Muscle layer of colon (tissue), 2 donors: ENCODE results near the gene KIF4A.
A peak's percentile ranks its signal among the peaks of the same experiment; 100 is the strongest.

Experiments used
- H3K27ac ChIP-seq: one replicate; pipeline ENCODE4 v1.7.0; 2013; ENCODE audit warnings: low read depth, mild to moderate bottlenecking, low read length, moderate library complexity
- H3K27me3 ChIP-seq, 2 donors: one replicate each; pipeline ENCODE4 v1.7.0; 2013; ENCODE audit warnings: low read length in 2 of 2, mild to moderate bottlenecking in 2 of 2; ENCODE audit not compliant: insufficient read depth in 2 of 2, control insufficient read depth in 1 of 2
- H3K36me3 ChIP-seq: one replicate; pipeline ENCODE4 v1.7.0; 2013; ENCODE audit warnings: mild to moderate bottlenecking, low read length; ENCODE audit not compliant: insufficient read depth
- H3K4me1 ChIP-seq: one replicate; pipeline ENCODE4 v1.7.0; 2013; ENCODE audit warnings: mild to moderate bottlenecking, low read length; ENCODE audit not compliant: insufficient read depth
- H3K4me3 ChIP-seq, 2 donors: one replicate each; pipeline ENCODE4 v1.7.0; 2013; ENCODE audit warnings: low read length in 2 of 2, low read depth in 1 of 2, mild to moderate bottlenecking in 1 of 2, moderate library complexity in 1 of 2
- H3K9ac ChIP-seq: one replicate; pipeline ENCODE4 v1.7.0; 2013; ENCODE audit warnings: low read length
- H3K9me3 ChIP-seq: one replicate; pipeline ENCODE4 v1.7.0; 2013; ENCODE audit warnings: mild to moderate bottlenecking, low read length
- donor health status: abdominal sarcoma.
- donor health status: Adenocarcinoma of cecum.

Gene KIF4A

GRCh38 chrX:70432936-70433847 is 143.3 kb downstream of the KIF4A start:
- peak overlapping the region; percentile 49 to 78 for H3K4me3 ChIP-seq
- H3K27ac ChIP-seq = no peak overlapping the region
- H3K27me3 ChIP-seq = peaks cover 0 to 13% of the 10 kb centered on the region in 2 donors
- H3K36me3 ChIP-seq = no peaks in the 10 kb centered on the region
- H3K4me1 ChIP-seq = peaks cover 5% of the 10 kb centered on the region
- no peak overlapping the region for H3K9ac ChIP-seq
- H3K9me3 ChIP-seq = no peaks in the 10 kb centered on the region

GRCh38 chrX:70433848-70434351 is 144.0 kb downstream of the KIF4A start:
- Histone ChIP-seq H3K27ac (no peak overlapping the region), H3K9ac (peak overlapping the region; percentile 39)

GRCh38 chrX:70434352-70434866 is 144.5 kb downstream of the KIF4A start:
- Histone ChIP-seq H3K27me3 (peaks cover 0 to 13% of the 10 kb centered on the region in 2 donors), H3K4me3 (peak overlapping the region; percentile 49 to 78), H3K4me1 (peaks cover 5% of the 10 kb centered on the region), H3K36me3 (no peaks in the 10 kb centered on the region), H3K27ac (no peak overlapping the region), H3K9ac (peak overlapping the region; percentile 39), H3K9me3 (no peaks in the 10 kb centered on the region)

More at GRCh38 chrX:70433848-70434351, 144.0 kb downstream of the KIF4A start:
- H3K27me3 ChIP-seq = peaks cover 0 to 13% of the 10 kb centered on the region in 2 donors
- peak overlapping the region; percentile 49 to 78 for H3K4me3 ChIP-seq
- peaks cover 5% of the 10 kb centered on the region for H3K4me1 ChIP-seq
- no peaks in the 10 kb centered on the region for H3K36me3 ChIP-seq
- H3K9me3 ChIP-seq = no peaks in the 10 kb centered on the region

GRCh38 chrX:70434914-70435586 is 145.1 kb downstream of the KIF4A start:
- peak overlapping the region; percentile 49 to 78 for H3K4me3 ChIP-seq
- no peaks in the 10 kb centered on the region for H3K9me3 ChIP-seq
- no peaks in the 10 kb centered on the region for H3K36me3 ChIP-seq
- H3K27me3 ChIP-seq = peaks cover 0 to 13% of the 10 kb centered on the region in 2 donors
- H3K4me1 ChIP-seq = peaks cover 5% of the 10 kb centered on the region
- H3K9ac ChIP-seq = no peak overlapping the region
- no peak overlapping the region for H3K27ac ChIP-seq

- Histone ChIP-seq H3K36me3 (no peaks in the 10 kb centered on the region), H3K4me3 (no peak overlapping the region), H3K9me3 (no peaks in the 10 kb centered on the region), H3K4me1 (peaks cover 5% of the 10 kb centered on the region), H3K27me3 (peaks cover 0 to 18% of the 10 kb centered on the region in 2 donors), H3K27ac (no peak overlapping the region), H3K9ac (no peak overlapping the region)
Measured at GRCh38 chrX:70436343-70436742, 146.4 kb downstream of the KIF4A start.

GRCh38 chrX:70437011-70437410 is 147.1 kb downstream of the KIF4A start:
- H3K4me3 ChIP-seq = no peak overlapping the region

GRCh38 chrX:70437921-70438665 is 148.2 kb downstream of the KIF4A start:
- H3K9me3 ChIP-seq = no peaks in the 10 kb centered on the region
- H3K9ac ChIP-seq = no peak overlapping the region
- no peak overlapping the region for H3K27ac ChIP-seq
- H3K27me3 ChIP-seq = peaks cover 0 to 25% of the 10 kb centered on the region in 2 donors
- no peaks in the 10 kb centered on the region for H3K36me3 ChIP-seq
- H3K4me1 ChIP-seq = peaks cover 5% of the 10 kb centered on the region
- H3K4me3 ChIP-seq = no peak overlapping the region

More at GRCh38 chrX:70437011-70437410, 147.1 kb downstream of the KIF4A start:
- Histone ChIP-seq H3K9ac (no peak overlapping the region), H3K36me3 (no peaks in the 10 kb centered on the region), H3K9me3 (no peaks in the 10 kb centered on the region), H3K27me3 (peaks cover 0 to 22% of the 10 kb centered on the region in 2 donors), H3K27ac (no peak overlapping the region), H3K4me1 (peaks cover 5% of the 10 kb centered on the region)

- no peak overlapping the region for H3K9ac ChIP-seq
- H3K27ac ChIP-seq = no peak overlapping the region
- no peaks in the 10 kb centered on the region for H3K36me3 ChIP-seq
- H3K9me3 ChIP-seq = no peaks in the 10 kb centered on the region
- H3K4me1 ChIP-seq = peaks cover 5% of the 10 kb centered on the region
- peaks cover 2 to 30% of the 10 kb centered on the region in 2 donors for H3K27me3 ChIP-seq
- no peak overlapping the region for H3K4me3 ChIP-seq
Measured at GRCh38 chrX:70439016-70439415, 149.1 kb downstream of the KIF4A start.

- peaks cover 8 to 37% of the 10 kb centered on the region in 2 donors for H3K27me3 ChIP-seq
- no peak overlapping the region for H3K9ac ChIP-seq
- H3K36me3 ChIP-seq = no peaks in the 10 kb centered on the region
- H3K9me3 ChIP-seq = no peaks in the 10 kb centered on the region
- no peaks in the 10 kb centered on the region for H3K4me1 ChIP-seq
- H3K27ac ChIP-seq = no peak overlapping the region
- no peak overlapping the region for H3K4me3 ChIP-seq
Measured at GRCh38 chrX:70442224-70442623, 152.3 kb downstream of the KIF4A start.

- H3K27me3 ChIP-seq = peaks cover 8 to 45% of the 10 kb centered on the region in 2 donors
- H3K4me3 ChIP-seq = no peak within 1 kb of the TSS
- no peak within 1 kb of the TSS for H3K27ac ChIP-seq
- H3K36me3 ChIP-seq = no peaks in the 10 kb centered on the region
- H3K9ac ChIP-seq = no peak within 1 kb of the TSS
- H3K4me1 ChIP-seq = no peaks in the 10 kb centered on the region
- no peaks in the 10 kb centered on the region for H3K9me3 ChIP-seq
Measured at GRCh38 chrX:70444326-70444945, 154.5 kb downstream of the KIF4A start, which contains the start of gene DLG3. DLG3 (plus strand) TSS chrX:70444835; CDS start chrX:70445202, 367 bp downstream.
